HepG2 (cell line): Measurements from ENCODE around the gene SYVN1. TPM values are rescaled to one million over a fixed set of nuclear protein-coding genes. Genes with fewer than 3 reads are reported as not detected.
A peak's percentile ranks its signal among the peaks of the same experiment; 100 is the strongest.

Experiments used
- BHLHE40 ChIP-seq: IDR thresholded peaks from 2 replicates; pipeline ENCODE4 v1.6.1; 2011; ENCODE audit warnings: low read length, improper control_type of control experiment
- FIP1L1 ChIP-seq: fragments of 200-400 bp; formaldehyde crosslinking; IDR thresholded peaks from 2 replicates; pipeline ENCODE4 v1.6.1; 2018; ENCODE audit warnings: low read depth, mild to moderate bottlenecking, low read length, moderate library complexity, borderline replicate concordance; ENCODE audit not compliant: insufficient read depth
- GFI1 ChIP-seq: sonication (generic); formaldehyde crosslinking; IDR thresholded peaks from 2 replicates; pipeline ENCODE4 v1.5.0; 2020; ENCODE audit warnings: missing genetic modification reagents, mild to moderate bottlenecking, borderline replicate concordance
- NFYB ChIP-seq: sonication (generic); formaldehyde crosslinking; IDR thresholded peaks from 2 replicates; pipeline ENCODE4 v1.4.0; 2020; ENCODE audit warnings: missing genetic modification reagents
- ONECUT2 ChIP-seq: sonication (generic); formaldehyde crosslinking; IDR thresholded peaks from 2 replicates; pipeline ENCODE4 v1.4.0; 2020; ENCODE audit warnings: missing genetic modification reagents
- PHF21A ChIP-seq: sonication (generic); formaldehyde crosslinking; IDR thresholded peaks from 2 replicates; pipeline ENCODE4 v1.5.0; 2020; ENCODE audit warnings: mild to moderate bottlenecking, missing genetic modification reagents
- RFXAP ChIP-seq: sonication (generic); formaldehyde crosslinking; IDR thresholded peaks from 2 replicates; pipeline ENCODE4 v1.4.0; 2020; ENCODE audit warnings: missing genetic modification reagents, borderline replicate concordance
- SALL2 ChIP-seq: sonication (generic); formaldehyde crosslinking; IDR thresholded peaks from 2 replicates; pipeline ENCODE4 v1.8.1; 2023; ENCODE audit warnings: mild to moderate bottlenecking, missing genetic modification reagents, inconsistent platforms
- SRSF1 ChIP-seq: fragments of 200-400 bp; formaldehyde crosslinking; optimal IDR thresholded peaks from 2 replicates; pipeline ENCODE3; 2017; ENCODE audit warnings: mild to moderate bottlenecking, low read depth, low read length, moderate library complexity
- THYN1 ChIP-seq: sonication (generic); formaldehyde crosslinking; IDR thresholded peaks from 2 replicates; pipeline ENCODE4 v1.8.1; 2023; ENCODE audit warnings: low read depth, mild to moderate bottlenecking, moderate library complexity, missing genetic modification reagents, borderline replicate concordance
- TOPORS ChIP-seq: sonication (generic); formaldehyde crosslinking; IDR thresholded peaks from 2 replicates; pipeline ENCODE4 v1.8.0; 2023; ENCODE audit warnings: mild to moderate bottlenecking, missing genetic modification reagents
- ZBED4 ChIP-seq: sonication (generic); formaldehyde crosslinking; IDR thresholded peaks from 2 replicates; pipeline ENCODE4 v1.4.0; 2020; ENCODE audit warnings: missing genetic modification reagents, borderline replicate concordance
- ZEB1 ChIP-seq: IDR thresholded peaks from 2 replicates; pipeline ENCODE4 v1.6.1; 2012; ENCODE audit warnings: mild to moderate bottlenecking, low read depth, inconsistent platforms; ENCODE audit not compliant: insufficient replicate concordance
- ZNF235 ChIP-seq: sonication (generic); formaldehyde crosslinking; IDR thresholded peaks from 2 replicates; pipeline ENCODE4 v1.8.1; 2023; ENCODE audit warnings: mild to moderate bottlenecking, missing genetic modification reagents, borderline replicate concordance
- ZNF24 ChIP-seq: fragments of 450-650 bp; IDR thresholded peaks from 2 replicates; pipeline ENCODE4 v1.6.1; 2017; ENCODE audit warnings: antibody characterized with exemption, mild to moderate bottlenecking
- ZNF260 ChIP-seq: sonication (generic); formaldehyde crosslinking; IDR thresholded peaks from 2 replicates; pipeline ENCODE4 v1.4.0; 2020; ENCODE audit warnings: missing genetic modification reagents, low read depth, mild to moderate bottlenecking, borderline replicate concordance
- ZNF382 ChIP-seq: sonication (generic); formaldehyde crosslinking; IDR thresholded peaks from 2 replicates; pipeline ENCODE4 v1.5.0; 2020; ENCODE audit warnings: missing genetic modification reagents, mild to moderate bottlenecking, borderline replicate concordance
- ZNF672 ChIP-seq: sonication (generic); formaldehyde crosslinking; IDR thresholded peaks from 2 replicates; pipeline ENCODE4 v1.8.1; 2022; ENCODE audit warnings: missing genetic modification reagents
- ZNF674 ChIP-seq: sonication (generic); formaldehyde crosslinking; IDR thresholded peaks from 2 replicates; pipeline ENCODE4 v1.5.0; 2020; ENCODE audit warnings: low read depth, mild to moderate bottlenecking, missing genetic modification reagents
- ZNF891 ChIP-seq: sonication (generic); formaldehyde crosslinking; IDR thresholded peaks from 2 replicates; pipeline ENCODE4 v1.5.0; 2020; ENCODE audit warnings: mild to moderate bottlenecking, missing genetic modification reagents
- polyA plus RNA-seq, 8 experiments: library from polyadenylated mRNA; depleted of rRNA in 3 of 8; stranded (reverse) in 7 of 8; unstranded in 1 of 8; fragments of >200 nt; fragmentation: Illumina TruSeq in 4 of 8; extraction: Trizol in 4 of 8; gene quantifications; 2 replicates each; pipeline versions ENCODE4 v1.2.1 to v1.2.3, GENCODE V29; 2011 to 2016; ENCODE audit warnings: low read depth in 4 of 8, missing spikeins in 1 of 8, mixed read lengths in 1 of 8; ENCODE audit not compliant: insufficient read depth in 1 of 8
- total RNA-seq, 5 experiments: library from RNA; depleted of rRNA; stranded (reverse); fragments of >200 nt; fragmentation: Illumina TruSeq; extraction: Trizol; gene quantifications; 2 replicates each; pipeline ENCODE4 v1.2.3, GENCODE V29; 2016; ENCODE audit warnings: low read depth in 1 of 5
- TF ChIP-seq, protein P1 (sequence below): sonication (generic); formaldehyde crosslinking; IDR thresholded peaks from 2 replicates; pipeline ENCODE4 v1.4.0; 2020; ENCODE audit warnings: mild to moderate bottlenecking, missing genetic modification reagents

The SYVN1 gene
- total and polyA plus RNA-seq, 2 of the 13 experiments (the other 11 are each of a cell fraction or from before 2014, with no cell fraction given): 10.3 to 22.5 TPM

GRCh38 chr11:65182258-65183170 lies 48.2 kb upstream of the SYVN1 start (continued):
- TF ChIP-seq ZNF260 (no peak), ZNF235 (no peak), BHLHE40 (no peak), ONECUT2 (no peak), TOPORS (no peak), ZNF891 (CRISPR knock-in tag) (peak; percentile 41; the same call in 1 of the 2 replicates), GFI1 (CRISPR knock-in tag) (no peak), SRSF1 (no peak), ZNF674 (CRISPR knock-in tag) (no peak), RFXAP (CRISPR knock-in tag) (no peak), THYN1 (CRISPR knock-in tag) (no peak), ZBED4 (CRISPR knock-in tag) (no peak), SALL2 (CRISPR knock-in tag) (no peak), ZNF382 (CRISPR knock-in tag) (no peak), ZNF24 (no peak), ZNF672 (CRISPR knock-in tag) (no peak), ZEB1 (no peak), PHF21A (no peak; the same call in 1 of the 2 replicates), NFYB (CRISPR knock-in tag) (0 out of 2 replicates have a peak, but pooled peaks have one; percentile 5), FIP1L1 (no peak)
- TF ChIP-seq, protein P1, sequence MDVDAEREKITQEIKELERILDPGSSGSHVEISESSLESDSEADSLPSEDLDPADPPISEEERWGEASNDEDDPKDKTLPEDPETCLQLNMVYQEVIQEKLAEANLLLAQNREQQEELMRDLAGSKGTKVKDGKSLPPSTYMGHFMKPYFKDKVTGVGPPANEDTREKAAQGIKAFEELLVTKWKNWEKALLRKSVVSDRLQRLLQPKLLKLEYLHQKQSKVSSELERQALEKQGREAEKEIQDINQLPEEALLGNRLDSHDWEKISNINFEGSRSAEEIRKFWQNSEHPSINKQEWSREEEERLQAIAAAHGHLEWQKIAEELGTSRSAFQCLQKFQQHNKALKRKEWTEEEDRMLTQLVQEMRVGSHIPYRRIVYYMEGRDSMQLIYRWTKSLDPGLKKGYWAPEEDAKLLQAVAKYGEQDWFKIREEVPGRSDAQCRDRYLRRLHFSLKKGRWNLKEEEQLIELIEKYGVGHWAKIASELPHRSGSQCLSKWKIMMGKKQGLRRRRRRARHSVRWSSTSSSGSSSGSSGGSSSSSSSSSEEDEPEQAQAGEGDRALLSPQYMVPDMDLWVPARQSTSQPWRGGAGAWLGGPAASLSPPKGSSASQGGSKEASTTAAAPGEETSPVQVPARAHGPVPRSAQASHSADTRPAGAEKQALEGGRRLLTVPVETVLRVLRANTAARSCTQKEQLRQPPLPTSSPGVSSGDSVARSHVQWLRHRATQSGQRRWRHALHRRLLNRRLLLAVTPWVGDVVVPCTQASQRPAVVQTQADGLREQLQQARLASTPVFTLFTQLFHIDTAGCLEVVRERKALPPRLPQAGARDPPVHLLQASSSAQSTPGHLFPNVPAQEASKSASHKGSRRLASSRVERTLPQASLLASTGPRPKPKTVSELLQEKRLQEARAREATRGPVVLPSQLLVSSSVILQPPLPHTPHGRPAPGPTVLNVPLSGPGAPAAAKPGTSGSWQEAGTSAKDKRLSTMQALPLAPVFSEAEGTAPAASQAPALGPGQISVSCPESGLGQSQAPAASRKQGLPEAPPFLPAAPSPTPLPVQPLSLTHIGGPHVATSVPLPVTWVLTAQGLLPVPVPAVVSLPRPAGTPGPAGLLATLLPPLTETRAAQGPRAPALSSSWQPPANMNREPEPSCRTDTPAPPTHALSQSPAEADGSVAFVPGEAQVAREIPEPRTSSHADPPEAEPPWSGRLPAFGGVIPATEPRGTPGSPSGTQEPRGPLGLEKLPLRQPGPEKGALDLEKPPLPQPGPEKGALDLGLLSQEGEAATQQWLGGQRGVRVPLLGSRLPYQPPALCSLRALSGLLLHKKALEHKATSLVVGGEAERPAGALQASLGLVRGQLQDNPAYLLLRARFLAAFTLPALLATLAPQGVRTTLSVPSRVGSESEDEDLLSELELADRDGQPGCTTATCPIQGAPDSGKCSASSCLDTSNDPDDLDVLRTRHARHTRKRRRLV (CRISPR knock-in tag): no peak
